GM12891 (cell line): ENCODE measurements around the gene B4GALT1.

Source experiments
- DNase-seq: peaks from one replicate; pipeline ENCODE4 v3.0.0; 2011; ENCODE audit warnings: low spot score; ENCODE audit not compliant: insufficient read length
- FAIRE-seq: peaks from 2 replicates; lab custom pipeline; 2011; peaks lifted over from hg19 to GRCh38; lab: Jason Lieb, UNC
- PAX5 ChIP-seq: IDR thresholded peaks from 2 replicates; pipeline ENCODE4 v1.6.1; 2011; ENCODE audit warnings: low read length, moderate library complexity, mild to moderate bottlenecking; ENCODE audit not compliant: insufficient read depth, severe bottlenecking
- POLR2A ChIP-seq: IDR thresholded peaks from 2 replicates; pipeline ENCODE4 v1.6.1; 2011; ENCODE audit warnings: low read depth, low read length, control low read depth
- POLR2AphosphoS5 ChIP-seq: IDR thresholded peaks from 2 replicates; pipeline ENCODE4 v1.6.1; 2011; ENCODE audit warnings: low read depth, low read length, control low read depth
- POU2F2 ChIP-seq: IDR thresholded peaks from 2 replicates; pipeline ENCODE4 v1.6.1; 2011; ENCODE audit warnings: low read depth, mild to moderate bottlenecking, control low read depth, low read length, moderate library complexity
- SPI1 ChIP-seq: IDR thresholded peaks from 2 replicates; pipeline ENCODE4 v1.6.1; 2011; ENCODE audit warnings: low read depth, low read length, control low read depth
- TAF1 ChIP-seq: IDR thresholded peaks from 2 replicates; pipeline ENCODE4 v1.6.1; 2011; ENCODE audit warnings: low read depth, low read length, control low read depth

Gene B4GALT1

GRCh38 chr9:33193818-33194217, 26.7 kb upstream of the B4GALT1 start:
- TF ChIP-seq TAF1 (no peak), POU2F2 (no peak), SPI1 (no peak), POLR2AphosphoS5 (no peak), POLR2A (no peak), PAX5 (no peak)
- no peak for FAIRE-seq
- DNase-seq: no peak

- no peak for DNase-seq
- no peak for TF ChIP-seq SPI1
- no peak for TF ChIP-seq PAX5
- no peak for TF ChIP-seq POU2F2
- TF ChIP-seq POLR2AphosphoS5: no peak
- TF ChIP-seq POLR2A: no peak
- no peak for TF ChIP-seq TAF1
- no peak for FAIRE-seq
These were observed 25.5 kb upstream of the B4GALT1 start for GRCh38 chr9:33192493-33193255.

GRCh38 chr9:33190021-33190705, 23.0 kb upstream of the B4GALT1 start:
- DNase-seq: no peak
- no peak for FAIRE-seq
- TF ChIP-seq TAF1 (no peak), POU2F2 (no peak), POLR2A (no peak), SPI1 (no peak), POLR2AphosphoS5 (no peak), PAX5 (no peak)

- TF ChIP-seq SPI1 (no peak), POLR2AphosphoS5 (no peak), POU2F2 (no peak)
- no peak for DNase-seq
- no peak for FAIRE-seq
These were observed 22.2 kb upstream of the B4GALT1 start for GRCh38 chr9:33189331-33189791.

GRCh38 chr9:33188711-33189110, 21.6 kb upstream of the B4GALT1 start:
- FAIRE-seq (no peak), DNase-seq (no peak)
- TF ChIP-seq POLR2A (no peak), SPI1 (no peak), POU2F2 (no peak), POLR2AphosphoS5 (no peak)

- FAIRE-seq (no peak), DNase-seq (no peak)
- TF ChIP-seq POU2F2 (no peak), POLR2A (no peak), TAF1 (no peak), PAX5 (no peak), POLR2AphosphoS5 (no peak), SPI1 (no peak)
These were observed 20.5 kb upstream of the B4GALT1 start for GRCh38 chr9:33187519-33188218.

GRCh38 chr9:33186457-33187168, 19.5 kb upstream of the B4GALT1 start:
- TF ChIP-seq SPI1: no peak
- TF ChIP-seq PAX5: no peak
- TF ChIP-seq TAF1: no peak
- TF ChIP-seq POLR2AphosphoS5: no peak
- TF ChIP-seq POLR2A: no peak
- no peak for TF ChIP-seq POU2F2
- DNase-seq (no peak), FAIRE-seq (no peak)

GRCh38 chr9:33185858-33186257, 18.7 kb upstream of the B4GALT1 start:
- no peak for FAIRE-seq
- TF ChIP-seq PAX5 (no peak), POLR2AphosphoS5 (no peak), POU2F2 (no peak)

GRCh38 chr9:33185406-33185805, 18.3 kb upstream of the B4GALT1 start:
- TF ChIP-seq POLR2A: no peak
- no peak for TF ChIP-seq POU2F2
- TF ChIP-seq TAF1: no peak
- TF ChIP-seq POLR2AphosphoS5: no peak
- no peak for TF ChIP-seq PAX5
- no peak for TF ChIP-seq SPI1
- FAIRE-seq: no peak
- no peak for DNase-seq

More at GRCh38 chr9:33185858-33186257, 18.7 kb upstream of the B4GALT1 start:
- DNase-seq: no peak

- FAIRE-seq: no peak
- TF ChIP-seq SPI1 (no peak), PAX5 (no peak), POLR2AphosphoS5 (no peak), POLR2A (no peak), POU2F2 (no peak), TAF1 (no peak)
- DNase-seq: no peak
These were observed 17.8 kb upstream of the B4GALT1 start for GRCh38 chr9:33184963-33185362.
